ENCODE results near the gene NDST3. TPM values are rescaled to one million over a fixed set of nuclear protein-coding genes. Genes with fewer than 3 reads are reported as not detected.

The NDST3 gene
- total RNA-seq, 3 donors from 2014 or later = 0.09 to 0.26 (median 0.12) TPM

GRCh38 chr4:118173126-118173525 lies 138.8 kb downstream of the NDST3 start:
- H3K9me3 ChIP-seq = no peaks in the 10 kb centered on the region
- intact Hi-C loops (cut with DNase I, micrococcal nuclease) = no loop called here
- H3K4me1 ChIP-seq (ENCODE audit: low read depth) = no peaks in the 10 kb centered on the region
- DNase-seq (no peak), ATAC-seq (no peak)
- H3K36me3 ChIP-seq (ENCODE audit: low read depth) = no peaks in the 10 kb centered on the region
- H3K4me3 ChIP-seq = no peak overlapping the region
- TF ChIP-seq, protein P1, sequence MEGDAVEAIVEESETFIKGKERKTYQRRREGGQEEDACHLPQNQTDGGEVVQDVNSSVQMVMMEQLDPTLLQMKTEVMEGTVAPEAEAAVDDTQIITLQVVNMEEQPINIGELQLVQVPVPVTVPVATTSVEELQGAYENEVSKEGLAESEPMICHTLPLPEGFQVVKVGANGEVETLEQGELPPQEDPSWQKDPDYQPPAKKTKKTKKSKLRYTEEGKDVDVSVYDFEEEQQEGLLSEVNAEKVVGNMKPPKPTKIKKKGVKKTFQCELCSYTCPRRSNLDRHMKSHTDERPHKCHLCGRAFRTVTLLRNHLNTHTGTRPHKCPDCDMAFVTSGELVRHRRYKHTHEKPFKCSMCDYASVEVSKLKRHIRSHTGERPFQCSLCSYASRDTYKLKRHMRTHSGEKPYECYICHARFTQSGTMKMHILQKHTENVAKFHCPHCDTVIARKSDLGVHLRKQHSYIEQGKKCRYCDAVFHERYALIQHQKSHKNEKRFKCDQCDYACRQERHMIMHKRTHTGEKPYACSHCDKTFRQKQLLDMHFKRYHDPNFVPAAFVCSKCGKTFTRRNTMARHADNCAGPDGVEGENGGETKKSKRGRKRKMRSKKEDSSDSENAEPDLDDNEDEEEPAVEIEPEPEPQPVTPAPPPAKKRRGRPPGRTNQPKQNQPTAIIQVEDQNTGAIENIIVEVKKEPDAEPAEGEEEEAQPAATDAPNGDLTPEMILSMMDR (IDR thresholded peaks at IDR 0.05) = no peak

DNA sequence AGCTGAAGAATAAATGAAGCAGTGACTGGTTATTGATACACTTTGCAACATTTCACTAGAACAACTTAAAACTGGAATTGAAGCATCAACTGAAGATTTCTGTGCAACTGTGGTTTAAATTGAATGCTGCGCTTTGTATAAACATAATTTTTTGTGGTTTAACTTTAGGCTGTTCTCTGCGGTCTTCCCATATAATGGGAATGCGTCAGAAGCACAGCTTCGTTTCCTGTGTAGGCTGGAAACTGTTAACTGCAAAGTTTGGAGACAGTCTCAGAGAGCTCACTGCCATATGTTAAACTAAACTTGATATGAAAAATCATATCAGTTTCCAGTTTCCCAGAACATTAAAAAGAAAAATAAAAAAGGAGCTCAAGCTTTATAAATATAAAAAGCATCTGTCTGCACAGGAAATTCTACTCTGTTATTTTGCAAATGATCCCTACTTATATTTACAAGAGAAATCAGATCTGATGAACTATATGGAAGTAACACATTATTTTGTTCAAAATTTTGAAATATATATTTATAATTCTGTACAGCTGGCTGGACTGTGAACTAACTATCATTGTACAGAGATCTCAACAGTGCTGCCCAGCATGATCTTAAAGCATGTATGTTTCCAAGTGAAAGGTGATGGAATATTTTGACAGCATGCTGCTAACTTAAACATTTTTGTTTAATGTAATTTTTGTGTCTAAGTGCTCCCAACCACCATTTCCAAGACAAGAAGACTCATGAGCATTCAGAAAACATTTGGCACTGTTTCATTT lies 139.9 kb downstream of the NDST3 start:
- Histone ChIP-seq H3K4me1 (ENCODE audit: low read depth) (no peaks in the 10 kb centered on the region), H3K9me3 (no peaks in the 10 kb centered on the region), H3K4me3 (no peak overlapping the region), H3K36me3 (ENCODE audit: low read depth) (no peaks in the 10 kb centered on the region)
- DNase-seq (no peak), ATAC-seq (no peak)
- intact Hi-C loops (cut with DNase I, micrococcal nuclease) = no loop called here
- TF ChIP-seq, protein P1 (IDR thresholded peaks at IDR 0.05) = no peak

GRCh38 chr4:118175506-118175905 lies 141.2 kb downstream of the NDST3 start:
- TF ChIP-seq, protein P1 (IDR thresholded peaks at IDR 0.05) = no peak
- Histone ChIP-seq H3K9me3 (no peaks in the 10 kb centered on the region), H3K4me3 (no peak overlapping the region), H3K36me3 (ENCODE audit: low read depth) (no peaks in the 10 kb centered on the region), H3K4me1 (ENCODE audit: low read depth) (no peaks in the 10 kb centered on the region)
- ATAC-seq = no peak
- DNase-seq = no peak
- intact Hi-C loops (cut with DNase I, micrococcal nuclease) = no loop called here

- Histone ChIP-seq H3K4me1 (ENCODE audit: low read depth) (no peaks in the 10 kb centered on the region), H3K4me3 (no peak overlapping the region), H3K9me3 (no peaks in the 10 kb centered on the region), H3K36me3 (ENCODE audit: low read depth) (no peaks in the 10 kb centered on the region)
- ATAC-seq (no peak), DNase-seq (no peak)
- TF ChIP-seq, protein P1 (IDR thresholded peaks at IDR 0.05) = no peak
- intact Hi-C loops (cut with DNase I, micrococcal nuclease) = no loop called here
Observed at GRCh38 chr4:118177126-118177525, 142.8 kb downstream of the NDST3 start.

- no peaks in the 10 kb centered on the region for H3K36me3 ChIP-seq (ENCODE audit: low read depth)
- ATAC-seq = no peak
- no peak overlapping the region for H3K4me3 ChIP-seq
- TF ChIP-seq, protein P1 (IDR thresholded peaks at IDR 0.05) = no peak
- no peaks in the 10 kb centered on the region for H3K4me1 ChIP-seq (ENCODE audit: low read depth)
- no peaks in the 10 kb centered on the region for H3K9me3 ChIP-seq
- intact Hi-C loops (cut with DNase I, micrococcal nuclease) = no loop called here
- no peak for DNase-seq
Observed at GRCh38 chr4:118180776-118181175, 146.5 kb downstream of the NDST3 start.

All from mucosa of descending colon (tissue), 3 donors.